ENCODE results near the gene UBASH3A. TPM values are rescaled to one million over a fixed set of nuclear protein-coding genes. Genes with fewer than 3 reads are reported as not detected.

UBASH3A gene
- polyA plus RNA-seq, 1 donor (not counting 4 experiments of a cell fraction or from before 2014, with no cell fraction given): not detected

- no peak for FAIRE-seq
- dilution Hi-C loops (cut with MboI; ENCODE audit: extremely low pct_ligation_motif_present, low sequenced_read_pairs): no loop called here
Observed at GRCh38 chr21:42490720-42491119, 87.0 kb downstream of the UBASH3A start.

GRCh38 chr21:42491328-42491727 lies 87.6 kb downstream of the UBASH3A start:
- Histone ChIP-seq H3K27ac (ENCODE audit: control insufficient read depth, insufficient read depth, low read length) (no peak overlapping the region), H3K9me3 (ENCODE audit: control insufficient read depth, low read depth, low read length) (no peaks in the 10 kb centered on the region), H3K36me3 (ENCODE audit: control insufficient read depth in 2 of 2, extremely low read depth in 1 of 2, insufficient read depth in 2 of 2, low read length in 2 of 2) (no peaks in the 10 kb centered on the region), H2AFZ (ENCODE audit: control insufficient read depth, low read length) (no peak overlapping the region), H3K79me2 (ENCODE audit: control insufficient read depth, insufficient read depth, low read length) (no peaks in the 10 kb centered on the region), H3K9ac (ENCODE audit: control insufficient read depth, extremely low read depth, insufficient read depth, low read length) (no peak overlapping the region), H3K4me1 (ENCODE audit: control insufficient read depth, extremely low read depth, insufficient read depth, low read length) (peaks cover 10% of the 10 kb centered on the region), H3K4me2 (ENCODE audit: control insufficient read depth, extremely low read depth, insufficient read depth, low read depth, low read length) (no peak overlapping the region), H3K27me3 (ENCODE audit: control insufficient read depth, extremely low read depth, insufficient read depth, low read length) (no peaks in the 10 kb centered on the region), H3K4me3 (ENCODE audit: control insufficient read depth in 2 of 3, extremely low read depth in 1 of 3, insufficient read depth in 2 of 3, low read depth in 1 of 3, low read length in 3 of 3) (no peak overlapping the region), H4K20me1 (ENCODE audit: control insufficient read depth, extremely low read depth, insufficient read depth, low read length) (no peaks in the 10 kb centered on the region), H3K9me1 (ENCODE audit: control insufficient read depth, extremely low read depth, insufficient read depth, low read length) (no peaks in the 10 kb centered on the region)
- DNase-seq (ENCODE audit: low read depth, low spot score) (no peak), FAIRE-seq (no peak)
- dilution Hi-C loops (cut with MboI; ENCODE audit: extremely low pct_ligation_motif_present, low sequenced_read_pairs): no loop called here
- TF ChIP-seq CTCF (optimal IDR thresholded peaks at IDR 0.05 in 1 of 3, IDR thresholded peaks at IDR 0.05 in 1 of 3, conservative IDR thresholded peaks at IDR 0.05 in 1 of 3; ENCODE audit: extremely low read depth in 1 of 3, insufficient read depth in 2 of 3, low read length in 3 of 3) (no peak), EZH2 (IDR thresholded peaks at IDR 0.05; ENCODE audit: low read length) (no peak)

More at GRCh38 chr21:42490720-42491119, 87.0 kb downstream of the UBASH3A start:
- Histone ChIP-seq H3K9me1 (ENCODE audit: control insufficient read depth, extremely low read depth, insufficient read depth, low read length) (no peaks in the 10 kb centered on the region), H3K4me3 (ENCODE audit: control insufficient read depth in 2 of 3, extremely low read depth in 1 of 3, insufficient read depth in 2 of 3, low read depth in 1 of 3, low read length in 3 of 3) (no peak overlapping the region), H3K27ac (ENCODE audit: control insufficient read depth, insufficient read depth, low read length) (no peak overlapping the region), H3K9me3 (ENCODE audit: control insufficient read depth, low read depth, low read length) (no peaks in the 10 kb centered on the region), H3K36me3 (ENCODE audit: control insufficient read depth in 2 of 2, extremely low read depth in 1 of 2, insufficient read depth in 2 of 2, low read length in 2 of 2) (no peaks in the 10 kb centered on the region), H3K27me3 (ENCODE audit: control insufficient read depth, extremely low read depth, insufficient read depth, low read length) (no peaks in the 10 kb centered on the region), H3K4me1 (ENCODE audit: control insufficient read depth, extremely low read depth, insufficient read depth, low read length) (peaks cover 11% of the 10 kb centered on the region), H3K9ac (ENCODE audit: control insufficient read depth, extremely low read depth, insufficient read depth, low read length) (no peak overlapping the region), H3K4me2 (ENCODE audit: control insufficient read depth, extremely low read depth, insufficient read depth, low read depth, low read length) (no peak overlapping the region), H4K20me1 (ENCODE audit: control insufficient read depth, extremely low read depth, insufficient read depth, low read length) (no peaks in the 10 kb centered on the region), H3K79me2 (ENCODE audit: control insufficient read depth, insufficient read depth, low read length) (no peaks in the 10 kb centered on the region), H2AFZ (ENCODE audit: control insufficient read depth, low read length) (no peak overlapping the region)
- DNase-seq (ENCODE audit: low read depth, low spot score): no peak
- TF ChIP-seq CTCF (optimal IDR thresholded peaks at IDR 0.05 in 1 of 3, IDR thresholded peaks at IDR 0.05 in 1 of 3, conservative IDR thresholded peaks at IDR 0.05 in 1 of 3; ENCODE audit: extremely low read depth in 1 of 3, insufficient read depth in 2 of 3, low read length in 3 of 3) (no peak), EZH2 (IDR thresholded peaks at IDR 0.05; ENCODE audit: low read length) (no peak)
